Cardiac fibroblast (primary cell): ENCODE data around the gene GTF2H3.

Experiments used
- DNase-seq, 2 donors: peaks; one replicate each; pipeline versions ENCODE4 v3.0.0 to v3.0.0-alpha.2; 2010; ENCODE audit warnings: low read depth in 2 of 2
- H3K4me3 ChIP-seq, 2 donors: replicated peaks in 1 of 2; 1 replicate in 1 of 2; 2 replicates in 1 of 2; pipeline ENCODE4 v1.5.1; 2011; ENCODE audit warnings: low read depth in 2 of 2, low read length in 2 of 2, mild to moderate bottlenecking in 2 of 2, moderate library complexity in 1 of 2
- CTCF ChIP-seq: IDR thresholded peaks from one replicate; pipeline ENCODE4 v1.5.1; 2011; ENCODE audit warnings: low read depth, mild to moderate bottlenecking, low read length, inconsistent platforms

Gene GTF2H3

GRCh38 chr12:123614531-123614930 is 19.1 kb upstream of the GTF2H3 start:
- no peak overlapping the region for H3K4me3 ChIP-seq
- TF ChIP-seq CTCF, result no peak
- DNase-seq, result peak; percentile 64 to 67

GRCh38 chr12:123617144-123617543 is 16.5 kb upstream of the GTF2H3 start:
- DNase-seq, result no peak
- H3K4me3 ChIP-seq, result no peak overlapping the region
- TF ChIP-seq CTCF, result no peak

- no peak for TF ChIP-seq CTCF
- DNase-seq, result no peak
- H3K4me3 ChIP-seq, result no peak overlapping the region
Observed at GRCh38 chr12:123617580-123617979, 16.0 kb upstream of the GTF2H3 start.

- TF ChIP-seq CTCF, result no peak
- DNase-seq, result no peak
- H3K4me3 ChIP-seq, result no peak overlapping the region
Observed at GRCh38 chr12:123621101-123621500, 12.5 kb upstream of the GTF2H3 start.

- no peak for TF ChIP-seq CTCF
- no peak overlapping the region for H3K4me3 ChIP-seq
- no peak for DNase-seq
Observed at GRCh38 chr12:123621619-123622530, 11.8 kb upstream of the GTF2H3 start.

GRCh38 chr12:123634142-123634561 is 523 bp downstream of the GTF2H3 start:
- DNase-seq, result no peak
- H3K4me3 ChIP-seq, result peak overlapping the region; percentile 91 to 94
- no peak for TF ChIP-seq CTCF
